ENCODE measurements around the gene BICDL2. TPM values are rescaled to one million over a fixed set of nuclear protein-coding genes. Genes with fewer than 3 reads are reported as not detected.

The BICDL2 gene
- total RNA-seq, 4 donors from 2014 or later: 0.31 to 3.1 (median 0.31) TPM; not detected in 1

DNA sequence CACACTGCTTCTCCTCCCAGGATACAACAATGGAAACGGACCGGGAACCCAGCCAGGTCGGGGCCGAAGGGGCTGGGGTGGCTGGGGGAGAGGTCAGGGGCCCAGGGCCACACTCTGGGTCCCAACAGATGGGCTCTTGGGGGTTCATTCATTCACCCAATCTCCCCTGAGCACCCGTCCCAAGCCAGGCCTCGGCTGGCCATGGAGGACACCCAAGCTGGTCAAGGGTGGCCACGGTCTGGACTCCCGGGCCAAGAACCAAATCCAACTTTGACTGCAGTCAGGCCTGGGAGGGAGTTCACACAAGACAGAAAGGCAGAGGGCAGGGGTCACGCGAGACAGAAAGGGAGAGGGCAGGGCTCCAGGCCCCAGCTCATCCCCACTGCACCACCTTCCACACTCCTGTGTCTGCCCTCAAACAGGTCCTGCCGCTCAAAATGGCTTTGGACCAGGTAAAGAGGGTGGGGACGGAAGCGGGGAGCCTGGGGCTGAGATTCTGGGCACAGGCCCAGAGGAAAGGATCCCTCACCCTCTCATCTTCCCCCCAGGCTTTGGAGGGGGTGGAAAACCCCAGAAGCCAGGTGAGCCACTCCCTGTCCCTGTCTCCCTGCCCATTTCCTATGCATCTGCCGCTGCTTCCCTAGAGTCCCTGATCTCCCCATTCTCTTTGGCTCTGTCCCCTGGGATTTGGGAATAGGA is 44.2 kb downstream of the BICDL2 start:
- 61% methylated on average over 7 of the region's 14 CpGs; no CpG with 5 or more reads in 1 of the 2 donors for WGBS, 2 donors (ENCODE audit: low coverage in 1 of 2)
- no peak overlapping the region for H3K4me3 ChIP-seq
- TF ChIP-seq EP300 (IDR thresholded peaks at IDR 0.05) (no peak), POLR2AphosphoS5 (IDR thresholded peaks at IDR 0.05) (no peak), CTCF (IDR thresholded peaks at IDR 0.05) (no peak), POLR2A (IDR thresholded peaks at IDR 0.05) (no peak)
- no peak overlapping the region for H3K27ac ChIP-seq
- no peaks in the 10 kb centered on the region for H3K4me1 ChIP-seq
- H3K27me3 ChIP-seq: peaks cover 62% of the 10 kb centered on the region
- ATAC-seq: no peak
- no peaks in the 10 kb centered on the region for H3K36me3 ChIP-seq
- no peaks in the 10 kb centered on the region for H3K9me3 ChIP-seq

DNA sequence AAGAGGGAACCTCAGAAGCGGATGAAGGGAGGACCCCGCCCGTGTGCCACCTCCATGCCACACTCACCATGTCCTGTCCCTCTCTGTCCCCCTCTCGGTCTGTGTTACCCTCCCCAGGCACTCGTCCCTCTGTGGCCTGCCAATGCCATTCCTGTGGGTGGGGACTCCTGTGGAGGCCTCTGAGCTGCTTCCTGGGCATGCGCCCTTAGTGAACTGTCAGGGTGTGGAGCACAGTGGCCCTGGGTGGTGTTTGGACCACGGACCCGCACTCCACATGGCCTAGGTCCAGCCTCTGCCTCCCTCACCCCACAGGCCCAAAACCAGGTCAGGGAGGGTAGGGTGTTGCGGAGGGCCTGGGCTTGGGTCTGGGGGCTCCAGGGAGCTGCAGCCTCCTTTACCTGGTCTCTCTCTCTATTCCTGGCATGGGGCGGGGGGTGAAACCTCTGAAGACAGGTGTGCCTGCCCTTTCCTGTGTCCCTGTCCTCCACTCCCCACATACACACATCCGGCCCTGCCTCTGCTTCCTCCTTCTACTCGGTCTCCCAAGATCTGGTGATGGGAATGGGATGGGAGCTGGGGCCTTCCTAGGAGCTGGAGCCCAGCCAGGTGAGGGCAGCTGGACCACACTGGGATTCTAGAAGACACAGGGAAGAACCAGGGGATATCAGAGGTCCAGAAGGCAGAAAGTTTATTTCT is 45.0 kb downstream of the BICDL2 start:
- ATAC-seq: no peak
- no peak overlapping the region for H3K27ac ChIP-seq
- WGBS, 2 donors (ENCODE audit: low coverage in 1 of 2): 82% methylated on average over 5 of the region's 12 CpGs; no CpG with 5 or more reads in 1 of the 2 donors
- H3K36me3 ChIP-seq: no peaks in the 10 kb centered on the region
- peaks cover 63% of the 10 kb centered on the region for H3K27me3 ChIP-seq
- H3K9me3 ChIP-seq: no peaks in the 10 kb centered on the region
- no peaks in the 10 kb centered on the region for H3K4me1 ChIP-seq
- no peak overlapping the region for H3K4me3 ChIP-seq
- TF ChIP-seq EP300 (IDR thresholded peaks at IDR 0.05) (no peak), POLR2A (IDR thresholded peaks at IDR 0.05) (no peak), CTCF (IDR thresholded peaks at IDR 0.05) (no peak), POLR2AphosphoS5 (IDR thresholded peaks at IDR 0.05) (no peak)

GRCh38 chr16:2990891-2991290 is 45.9 kb downstream of the BICDL2 start:
- Histone ChIP-seq H3K9me3 (no peaks in the 10 kb centered on the region), H3K4me1 (peaks cover 0 to 3% (median 0%) of the 10 kb centered on the region in 3 donors), H3K27ac (no peak overlapping the region), H3K27me3 (peaks cover 57% of the 10 kb centered on the region), H3K36me3 (no peaks in the 10 kb centered on the region), H3K4me3 (no peak overlapping the region)
- WGBS, 2 donors (ENCODE audit: low coverage in 1 of 2): no CpG with 5 or more reads among the region's 10 CpGs
- ATAC-seq: no peak
- TF ChIP-seq POLR2A (IDR thresholded peaks at IDR 0.05): no peak
- TF ChIP-seq EP300 (IDR thresholded peaks at IDR 0.05): no peak
- no peak for TF ChIP-seq POLR2AphosphoS5 (IDR thresholded peaks at IDR 0.05)
- TF ChIP-seq CTCF (IDR thresholded peaks at IDR 0.05): no peak

GRCh38 chr16:2988590-2989099 is 48.1 kb downstream of the BICDL2 start:
- H3K27me3 ChIP-seq: peaks cover 45% of the 10 kb centered on the region
- H3K27ac ChIP-seq: no peak overlapping the region
- no peak overlapping the region for H3K4me3 ChIP-seq
- 17 to 70% methylated on average over 1 to 3 of the region's 8 CpGs for WGBS, 2 donors (ENCODE audit: low coverage in 1 of 2)
- peaks cover 0 to 18% (median 3%) of the 10 kb centered on the region in 3 donors for H3K4me1 ChIP-seq
- TF ChIP-seq POLR2A (IDR thresholded peaks at IDR 0.05) (no peak), EP300 (IDR thresholded peaks at IDR 0.05) (no peak), CTCF (IDR thresholded peaks at IDR 0.05) (no peak), POLR2AphosphoS5 (IDR thresholded peaks at IDR 0.05) (no peak)
- H3K36me3 ChIP-seq: no peaks in the 10 kb centered on the region
- H3K9me3 ChIP-seq: no peaks in the 10 kb centered on the region
- no peak for ATAC-seq

Data from gastroesophageal sphincter (tissue), 4 donors.